SH-SY5Y (cell line): ENCODE measurements around the gene TRAIP.

Experiments used
- GATA2 ChIP-seq: IDR thresholded peaks from 2 replicates; pipeline ENCODE4 v1.6.1; 2011; ENCODE audit warnings: mild to moderate bottlenecking, low read depth, low read length
- GATA3 ChIP-seq: IDR thresholded peaks from 2 replicates; pipeline ENCODE4 v1.6.1; 2011; ENCODE audit warnings: low read depth, mild to moderate bottlenecking, low read length, moderate library complexity

DNA sequence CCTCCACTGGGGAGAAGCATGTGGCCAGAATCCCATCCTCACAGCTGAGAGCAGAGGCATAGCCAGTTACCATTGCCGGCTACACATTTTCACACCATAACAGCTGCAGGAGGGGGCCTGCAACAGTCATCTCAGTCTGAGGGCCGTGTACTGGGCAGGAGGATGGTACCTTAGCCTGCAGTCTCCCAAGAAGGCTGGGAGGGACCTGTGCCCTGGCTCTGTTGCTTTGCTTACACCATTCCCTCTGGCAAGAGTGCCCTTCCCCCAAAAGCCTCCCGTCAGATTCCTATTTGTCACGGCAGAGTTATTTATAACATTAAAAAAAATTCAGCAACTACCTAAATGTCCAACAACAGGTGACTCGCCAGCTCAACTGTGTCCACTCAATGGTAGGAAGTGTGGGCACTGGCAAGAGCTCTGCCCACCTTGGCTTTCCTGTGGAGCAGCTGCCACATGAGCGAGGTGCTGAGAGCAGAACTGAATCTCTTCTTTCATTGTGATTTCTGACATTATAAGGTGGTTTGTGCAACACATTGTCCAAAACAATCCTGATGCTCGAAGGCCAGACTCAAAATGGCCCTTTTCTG, 8.9 kb upstream of the TRAIP start:
- no peak for TF ChIP-seq GATA2
- TF ChIP-seq GATA3 = no peak
